ENCODE measurements around the gene PDSS2.

The PDSS2 gene

GRCh38 chr6:107459283-107460082, at the start of gene PDSS2:
Gene PDSS2 (minus strand): TSS chr6:107459564. CDS start chr6:107459285, 279 bp downstream.
- TF ChIP-seq GATA2 (IDR thresholded peaks at IDR 0.05; ENCODE audit: low read depth, low read length) = no peak
- TF ChIP-seq GATA3 (IDR thresholded peaks at IDR 0.05; ENCODE audit: low read depth, low read length) = no peak

- TF ChIP-seq GATA2 (IDR thresholded peaks at IDR 0.05; ENCODE audit: low read depth, low read length) = no peak
- TF ChIP-seq GATA3 (IDR thresholded peaks at IDR 0.05; ENCODE audit: low read depth, low read length) = no peak
These were observed 46.8 kb upstream of the PDSS2 start for GRCh38 chr6:107506145-107506544.

GRCh38 chr6:107504270-107505026, 45.1 kb upstream of the PDSS2 start:
- TF ChIP-seq GATA3 (IDR thresholded peaks at IDR 0.05; ENCODE audit: low read depth, low read length) (no peak), GATA2 (IDR thresholded peaks at IDR 0.05; ENCODE audit: low read depth, low read length) (no peak)

GRCh38 chr6:107496892-107497684, 37.7 kb upstream of the PDSS2 start:
- peak; percentile 68 for TF ChIP-seq GATA3 (IDR thresholded peaks at IDR 0.05; ENCODE audit: low read depth, low read length)
- peak; percentile 61 for TF ChIP-seq GATA2 (IDR thresholded peaks at IDR 0.05; ENCODE audit: low read depth, low read length)

GRCh38 chr6:107495971-107496370, 36.6 kb upstream of the PDSS2 start:
- TF ChIP-seq GATA2 (IDR thresholded peaks at IDR 0.05; ENCODE audit: low read depth, low read length) = no peak
- no peak for TF ChIP-seq GATA3 (IDR thresholded peaks at IDR 0.05; ENCODE audit: low read depth, low read length)

- TF ChIP-seq GATA3 (IDR thresholded peaks at IDR 0.05; ENCODE audit: low read depth, low read length) = no peak
- no peak for TF ChIP-seq GATA2 (IDR thresholded peaks at IDR 0.05; ENCODE audit: low read depth, low read length)
These were observed 35.9 kb upstream of the PDSS2 start for GRCh38 chr6:107495196-107495643.

GRCh38 chr6:107493158-107494057, 34.0 kb upstream of the PDSS2 start:
- TF ChIP-seq GATA3 (IDR thresholded peaks at IDR 0.05; ENCODE audit: low read depth, low read length) (no peak), GATA2 (IDR thresholded peaks at IDR 0.05; ENCODE audit: low read depth, low read length) (no peak)

GRCh38 chr6:107491760-107492660, 32.6 kb upstream of the PDSS2 start:
- no peak for TF ChIP-seq GATA2 (IDR thresholded peaks at IDR 0.05; ENCODE audit: low read depth, low read length)
- TF ChIP-seq GATA3 (IDR thresholded peaks at IDR 0.05; ENCODE audit: low read depth, low read length) = no peak

- TF ChIP-seq GATA3 (IDR thresholded peaks at IDR 0.05; ENCODE audit: low read depth, low read length) (no peak), GATA2 (IDR thresholded peaks at IDR 0.05; ENCODE audit: low read depth, low read length) (no peak)
These were observed 31.8 kb upstream of the PDSS2 start for GRCh38 chr6:107491138-107491609.

- no peak for TF ChIP-seq GATA3 (IDR thresholded peaks at IDR 0.05; ENCODE audit: low read depth, low read length)
- TF ChIP-seq GATA2 (IDR thresholded peaks at IDR 0.05; ENCODE audit: low read depth, low read length) = no peak
These were observed 31.3 kb upstream of the PDSS2 start for GRCh38 chr6:107490566-107491137.

GRCh38 chr6:107489636-107490565, 30.5 kb upstream of the PDSS2 start, which contains the start of gene SOBP:
Gene SOBP (plus strand): TSS chr6:107490117. CDS start chr6:107490617, 500 bp downstream.
- no peak for TF ChIP-seq GATA3 (IDR thresholded peaks at IDR 0.05; ENCODE audit: low read depth, low read length)
- TF ChIP-seq GATA2 (IDR thresholded peaks at IDR 0.05; ENCODE audit: low read depth, low read length) = no peak
